HG03558 (cell line): ENCODE measurements around the gene AXIN1.

Experiments
- ATAC-seq: cut with Tn5 transposase; IDR thresholded peaks from one replicate; pipeline ENCODE4 v1.9.1; 2021; ENCODE audit warnings: moderate number of reproducible peaks; ENCODE audit not compliant: unreplicated experiment; ENCODE audit errors: extremely low read depth

AXIN1 gene

DNA sequence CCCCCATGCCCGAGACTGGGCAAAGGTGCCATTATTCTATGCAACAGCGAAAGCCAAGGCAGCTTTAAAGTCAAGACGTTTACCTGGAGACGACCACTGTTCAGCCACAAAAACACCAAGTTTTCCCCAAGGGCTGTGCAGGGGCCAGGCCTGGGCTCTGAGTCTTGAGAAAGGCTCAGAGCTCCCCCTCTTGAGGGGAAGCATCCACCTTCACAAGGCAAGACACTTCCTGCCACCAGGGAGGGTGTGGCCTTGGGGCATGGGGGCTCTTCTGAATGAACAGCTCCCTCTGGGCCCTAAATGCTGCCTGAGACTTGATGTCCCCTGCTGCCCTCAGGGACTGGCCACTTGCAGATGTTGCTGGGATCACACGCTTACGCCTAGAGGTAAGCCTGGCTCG is 43.0 kb downstream of the AXIN1 start:
- no peak for ATAC-seq

GRCh38 chr16:307691-308312 is 44.7 kb downstream of the AXIN1 start:
- no peak for ATAC-seq

DNA sequence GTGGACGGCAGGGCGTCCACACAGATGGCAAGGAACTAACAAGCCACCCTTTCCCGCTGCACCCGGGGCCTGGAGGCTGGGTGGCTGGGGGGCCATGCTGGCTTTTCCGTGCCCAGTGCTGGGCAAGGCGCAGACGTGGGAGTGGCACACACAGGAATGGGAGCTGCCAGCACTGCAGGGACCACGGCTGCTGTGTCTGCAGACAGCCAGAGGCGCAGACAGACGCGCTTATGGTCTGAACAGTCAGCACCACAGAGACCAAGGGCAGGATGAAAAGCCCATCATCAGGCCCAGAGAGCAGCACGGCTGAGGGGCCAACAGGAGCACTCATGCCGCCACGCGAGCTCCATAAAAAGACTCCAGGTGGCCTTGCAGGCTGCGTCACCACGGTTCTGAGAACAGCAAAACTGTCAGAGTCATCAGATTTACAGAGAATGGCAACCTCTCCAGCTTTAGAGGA is 45.6 kb downstream of the AXIN1 start:
- no peak for ATAC-seq

GRCh38 chr16:305916-306626 is 46.5 kb downstream of the AXIN1 start:
- ATAC-seq = no peak

GRCh38 chr16:303760-304505 is 48.6 kb downstream of the AXIN1 start:
- no peak for ATAC-seq

DNA sequence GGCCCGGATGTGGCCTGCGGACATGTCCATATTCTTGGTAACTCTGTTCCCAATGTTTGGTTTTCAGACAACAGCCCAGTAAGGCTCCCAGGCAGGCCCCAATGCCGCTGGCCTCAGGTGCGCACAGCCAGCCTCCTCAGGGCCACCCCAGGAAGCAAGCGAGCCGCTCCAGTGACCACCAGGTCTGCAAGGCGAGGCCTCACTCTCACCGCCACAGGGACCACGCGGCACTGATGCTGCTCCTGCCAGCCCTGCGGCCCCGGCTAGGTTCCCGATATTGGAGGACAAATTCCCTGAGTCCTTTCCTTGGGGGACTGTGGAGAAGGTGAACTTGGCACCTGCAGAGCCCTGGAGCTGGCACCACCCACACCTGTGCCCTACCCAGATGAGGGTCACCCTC is 50.6 kb downstream of the AXIN1 start:
- no peak for ATAC-seq

GRCh38 chr16:301235-301634 is 51.3 kb downstream of the AXIN1 start:
- no peak for ATAC-seq

- no peak for ATAC-seq
Measured at GRCh38 chr16:297832-298231, 54.7 kb downstream of the AXIN1 start.

DNA sequence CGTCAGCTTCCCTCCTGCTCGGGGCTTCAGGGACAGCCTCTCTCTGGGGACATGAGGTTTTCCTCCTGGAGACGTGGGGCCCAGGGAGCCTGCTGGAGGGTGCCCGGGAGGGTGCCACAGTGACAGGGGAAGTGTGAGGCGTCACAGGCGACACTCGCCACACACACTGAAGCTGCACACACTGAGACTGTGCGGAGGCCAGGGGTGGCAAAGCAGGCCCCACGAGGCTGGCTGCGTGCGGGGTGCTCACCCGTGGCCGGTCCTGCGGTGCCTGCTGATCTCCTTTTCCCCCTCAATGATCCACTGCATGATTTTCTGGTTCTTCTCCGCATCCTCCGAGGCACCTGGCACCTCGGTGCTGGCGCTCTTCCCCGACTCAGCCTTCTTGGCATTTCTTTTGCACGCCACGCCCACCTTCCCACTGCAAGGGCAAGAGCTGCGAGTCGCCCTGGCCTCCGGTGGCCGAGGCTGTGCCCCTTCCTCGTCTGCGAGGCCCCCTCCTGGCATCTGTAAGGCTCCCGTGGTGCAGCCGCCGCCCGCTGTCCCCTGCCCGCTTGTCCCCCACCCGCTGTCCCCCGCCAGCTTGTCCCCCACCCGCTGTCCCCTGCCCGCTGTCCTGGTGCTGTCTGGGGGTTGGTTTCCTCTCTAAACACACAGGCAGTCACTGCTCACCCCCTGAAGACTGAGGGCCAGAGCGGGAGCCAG is 55.6 kb downstream of the AXIN1 start:
- no peak for ATAC-seq

DNA sequence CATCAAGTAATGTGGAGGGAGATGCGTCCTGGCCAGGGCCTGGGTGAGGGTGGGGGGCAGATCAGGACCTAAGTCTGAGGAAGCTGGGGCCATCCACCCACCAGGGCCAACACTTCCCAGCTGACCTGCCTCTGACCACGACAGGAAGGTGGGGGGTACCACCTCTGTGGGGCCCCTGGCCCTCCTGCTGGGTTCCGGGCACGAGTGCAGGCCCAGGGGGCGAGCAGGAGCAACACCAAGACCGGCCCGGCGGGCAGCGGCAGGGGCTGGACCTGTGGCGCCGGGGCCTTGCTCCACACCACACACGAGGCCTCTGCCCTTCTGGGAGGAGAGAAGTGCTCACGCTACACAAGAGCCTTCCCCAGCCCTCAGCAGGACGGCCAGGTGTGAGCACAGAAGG is 56.2 kb downstream of the AXIN1 start:
- no peak for ATAC-seq

DNA sequence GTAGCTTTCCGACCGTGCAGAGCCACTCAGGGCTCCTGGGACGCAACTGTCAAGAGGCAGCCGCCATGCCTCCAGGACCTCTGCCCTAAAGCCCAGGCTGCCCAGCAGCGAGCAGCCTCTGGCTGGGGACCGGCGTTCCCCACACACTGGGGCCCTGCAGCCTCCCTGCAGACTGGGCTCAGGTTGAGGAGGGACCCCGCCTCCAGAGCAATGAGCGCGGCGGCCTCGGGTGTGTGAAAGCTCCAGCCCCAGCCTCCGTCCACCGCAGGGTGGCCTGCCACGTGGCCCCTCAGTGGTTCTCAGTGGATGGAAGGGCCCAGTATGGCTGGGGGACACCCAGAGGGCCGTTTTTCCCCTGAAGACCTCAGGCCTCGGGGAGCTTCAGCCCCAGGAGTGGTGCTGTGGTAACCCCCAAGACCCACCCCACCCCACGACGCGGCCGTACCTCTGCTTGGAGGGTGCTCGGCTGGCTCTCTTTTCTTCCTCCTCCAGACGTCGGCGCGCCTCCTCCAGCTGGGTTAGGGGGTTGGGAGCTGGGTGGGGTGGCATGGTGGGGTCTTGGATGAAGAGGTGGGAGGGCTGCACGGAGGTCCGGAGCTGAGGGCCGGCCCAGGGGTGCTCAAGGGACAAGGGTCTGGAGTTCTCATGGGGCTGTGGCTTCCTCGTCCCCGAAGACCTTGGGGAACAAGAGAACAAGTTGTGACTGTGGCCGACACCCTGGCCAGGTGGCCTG is 59.3 kb downstream of the AXIN1 start:
- ATAC-seq = no peak

- no peak for ATAC-seq
Measured at GRCh38 chr16:291539-291938, 61.0 kb downstream of the AXIN1 start.

DNA sequence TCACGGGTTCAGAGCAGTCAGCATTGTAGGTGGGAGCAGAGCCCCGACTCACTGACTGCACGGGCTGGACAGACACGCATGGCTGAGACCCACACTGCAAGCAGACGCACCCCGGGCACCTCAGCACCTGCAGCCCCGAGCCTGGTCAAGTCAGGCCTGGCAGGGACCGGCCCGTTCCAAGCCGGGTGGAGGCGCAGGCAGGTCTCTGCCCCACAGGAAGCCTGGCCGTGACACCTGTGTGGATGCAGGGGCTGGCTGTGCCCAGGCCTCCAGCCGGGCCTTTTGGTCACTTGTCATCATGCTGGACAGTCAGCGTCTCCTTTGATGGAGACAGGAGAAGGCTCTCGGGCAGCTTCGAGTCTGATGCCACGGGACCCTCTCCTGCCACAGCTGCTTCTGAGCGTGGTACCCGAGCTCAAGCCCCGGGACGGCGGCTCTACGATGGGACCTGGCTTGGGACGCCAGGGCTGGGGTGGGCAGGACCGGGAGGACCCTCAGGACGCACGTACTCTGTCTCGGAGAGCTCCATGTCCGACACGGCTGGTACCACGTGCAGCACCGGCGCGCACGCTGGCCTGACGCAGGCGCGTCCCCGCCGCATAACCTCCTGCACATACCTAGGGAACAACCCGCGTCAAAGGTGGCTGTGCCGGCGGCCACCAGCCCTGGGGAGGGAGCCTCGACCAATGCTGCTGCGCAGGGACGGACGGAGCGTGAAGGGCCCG is 61.7 kb downstream of the AXIN1 start:
- ATAC-seq = no peak

- ATAC-seq = no peak
Measured at GRCh38 chr16:290015-290680, 62.4 kb downstream of the AXIN1 start.

GRCh38 chr16:289395-289997 is 63.0 kb downstream of the AXIN1 start:
- ATAC-seq = no peak

DNA sequence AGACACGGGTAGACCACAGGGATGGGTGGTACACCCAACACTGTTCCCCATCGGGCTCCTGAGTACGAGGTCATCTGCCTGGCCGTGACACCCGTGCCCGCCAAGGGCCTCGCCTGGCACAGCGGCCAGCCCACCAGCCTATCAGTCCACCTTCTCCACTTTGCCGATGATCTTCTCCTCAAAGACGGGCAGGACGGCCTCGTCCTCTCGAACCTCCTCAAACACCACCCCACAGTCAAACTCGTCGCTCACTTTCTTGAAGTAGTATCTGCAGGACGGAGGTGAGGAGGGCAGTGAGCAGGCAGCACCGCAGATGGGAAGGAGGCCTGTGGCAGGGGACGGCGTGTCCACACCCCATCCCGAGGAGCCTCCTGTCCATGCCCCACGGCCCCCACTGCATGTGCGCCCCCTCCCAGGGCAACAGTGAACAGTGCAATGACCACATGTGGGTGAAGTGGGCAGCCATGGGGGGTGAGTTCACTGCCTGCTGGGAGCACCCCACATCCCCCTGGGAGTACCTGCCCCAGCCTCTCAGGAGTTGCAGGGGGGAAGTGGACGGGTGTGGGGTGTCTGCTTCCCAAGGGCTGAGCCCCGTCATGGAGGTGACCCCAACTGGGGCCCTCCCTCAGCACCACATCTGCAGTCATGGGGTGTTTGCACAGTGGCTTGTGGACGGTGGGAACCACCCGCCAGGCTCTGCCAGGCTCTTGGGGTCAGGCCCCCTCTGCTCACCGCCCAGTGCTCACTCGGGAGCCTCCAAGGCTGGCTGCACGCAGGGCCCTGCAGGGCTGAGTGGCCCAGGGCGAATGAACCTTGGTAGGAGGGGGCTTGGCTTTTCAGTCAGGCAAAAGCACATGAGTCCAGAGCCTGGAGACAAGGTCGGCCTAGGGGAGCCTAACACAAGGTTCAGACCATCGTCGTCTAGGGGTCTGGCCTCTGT is 64.3 kb downstream of the AXIN1 start:
- no peak for ATAC-seq

DNA sequence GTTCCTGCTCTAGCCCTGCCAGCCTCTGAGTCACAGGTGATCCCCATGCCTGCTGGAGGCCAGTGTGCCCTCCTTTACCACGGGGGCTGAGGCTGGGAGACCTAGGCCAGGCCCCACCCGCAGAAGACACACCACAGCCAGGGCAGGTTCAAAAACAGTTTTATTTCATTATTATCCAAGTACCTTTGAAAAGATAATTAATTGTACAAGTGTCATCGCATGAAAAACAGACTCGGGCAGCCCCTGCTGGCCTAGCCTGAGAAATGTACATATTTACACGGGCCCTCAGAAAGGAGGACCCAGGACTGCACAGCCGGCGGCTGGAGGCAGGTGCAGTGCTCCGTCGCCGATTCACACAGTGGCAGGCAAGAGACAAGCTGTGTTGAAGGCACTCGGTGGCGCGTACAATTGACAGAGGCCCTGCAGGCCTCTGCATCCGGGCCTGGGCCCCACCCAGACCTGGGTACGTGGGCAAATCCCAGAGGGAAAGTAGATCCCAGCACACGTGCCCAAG is 65.2 kb downstream of the AXIN1 start:
- ATAC-seq = no peak
